ENCODE measurements around the gene ASTN1. TPM values are rescaled to one million over a fixed set of nuclear protein-coding genes. Genes with fewer than 3 reads are reported as not detected.

Gene ASTN1
- total RNA-seq, 2 donors from 2014 or later: not detected

DNA sequence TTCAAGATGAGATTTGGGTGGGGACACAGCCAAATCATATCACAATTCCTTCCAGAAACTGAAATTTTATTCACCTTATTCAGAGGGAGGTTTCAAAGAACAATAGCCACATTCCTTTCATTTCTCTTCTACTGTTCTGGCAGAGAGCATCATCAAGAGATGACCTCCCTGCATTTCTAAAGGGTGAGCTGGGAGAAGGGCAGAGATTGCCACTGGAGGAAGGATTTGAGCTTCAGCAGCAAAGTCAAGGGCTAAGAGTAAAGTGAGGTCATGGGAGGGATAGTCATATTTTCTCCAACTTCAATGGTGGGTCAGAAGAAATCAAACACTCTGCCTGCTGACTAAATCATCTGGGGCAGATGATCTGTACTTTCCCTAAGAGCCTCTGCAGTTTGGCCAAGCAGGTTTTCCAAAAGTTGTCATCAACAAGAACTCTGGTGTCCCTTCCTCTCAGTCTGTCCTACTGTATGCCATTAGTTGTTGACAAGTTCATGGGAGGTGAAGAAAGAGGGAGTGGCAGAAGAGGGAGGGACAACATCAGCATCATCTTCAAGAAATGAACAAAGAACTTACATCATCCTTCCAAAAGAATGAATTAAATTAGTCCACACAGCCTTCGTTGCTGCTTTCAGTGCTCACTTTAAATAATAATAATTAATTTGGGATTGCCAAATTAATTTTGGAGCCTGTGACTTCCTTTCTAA lies 298.3 kb downstream of the ASTN1 start:
- H3K9me3 Mint-ChIP-seq: peaks cover 5% of the 10 kb centered on the region in 2 donors

DNA sequence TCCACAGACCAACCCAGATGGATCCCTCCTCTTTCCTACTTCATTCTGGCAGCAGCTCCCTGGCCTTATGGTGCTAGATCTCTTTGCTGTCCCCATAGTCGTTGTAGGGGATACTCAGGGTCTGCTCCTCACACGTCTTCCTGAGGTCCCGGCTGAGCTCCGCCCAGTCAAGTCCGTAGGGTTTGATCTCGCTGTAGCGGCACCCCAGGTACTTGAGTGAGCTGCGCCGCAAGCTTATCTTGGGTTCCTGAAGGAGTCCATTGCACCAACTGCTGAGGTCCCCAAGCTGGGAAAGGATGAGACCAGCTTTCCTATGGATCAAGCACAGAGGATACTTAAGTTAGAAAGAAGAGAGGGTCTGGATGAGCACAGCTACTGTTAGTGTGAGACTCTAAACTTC lies 300.3 kb downstream of the ASTN1 start:
- H3K9me3 Mint-ChIP-seq: peaks cover 5 to 7% of the 10 kb centered on the region in 2 donors
- no peak overlapping the region for H3K27ac Mint-ChIP-seq
- no peak for DNase-seq (ENCODE audit: low spot score in 2 of 2)
- no peak for ATAC-seq
- no peaks in the 10 kb centered on the region for H3K36me3 Mint-ChIP-seq

More for the DNA sequence above, 298.3 kb downstream of the ASTN1 start:
- DNase-seq (ENCODE audit: low spot score in 2 of 2) (no peak), ATAC-seq (no peak)
- H3K27ac Mint-ChIP-seq: no peak overlapping the region
- H3K36me3 Mint-ChIP-seq: no peaks in the 10 kb centered on the region

DNA sequence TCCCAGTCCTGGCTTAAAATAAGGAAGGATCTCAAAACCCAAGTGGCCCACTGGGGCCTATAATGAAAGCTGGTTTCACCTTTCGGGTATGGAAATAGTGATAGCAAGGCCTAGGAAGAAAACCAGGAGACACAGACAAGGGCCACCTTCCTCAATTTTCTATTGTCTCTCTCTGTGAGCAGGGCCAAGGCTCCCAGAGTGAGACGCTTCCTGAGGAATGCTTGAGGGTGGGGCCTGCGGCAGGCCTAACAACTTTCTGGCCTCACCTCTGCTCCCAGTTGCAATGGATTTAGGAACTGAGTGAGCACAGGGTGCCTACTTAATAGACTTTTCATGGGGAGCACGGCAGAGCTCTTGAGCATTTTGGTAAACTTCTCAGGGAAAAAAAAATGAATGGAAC lies 300.9 kb downstream of the ASTN1 start:
- Mint-ChIP-seq H3K27ac (no peak overlapping the region), H3K36me3 (no peaks in the 10 kb centered on the region), H3K9me3 (peaks cover 5 to 7% of the 10 kb centered on the region in 2 donors)
- DNase-seq (ENCODE audit: low spot score in 2 of 2) (no peak), ATAC-seq (no peak)

DNA sequence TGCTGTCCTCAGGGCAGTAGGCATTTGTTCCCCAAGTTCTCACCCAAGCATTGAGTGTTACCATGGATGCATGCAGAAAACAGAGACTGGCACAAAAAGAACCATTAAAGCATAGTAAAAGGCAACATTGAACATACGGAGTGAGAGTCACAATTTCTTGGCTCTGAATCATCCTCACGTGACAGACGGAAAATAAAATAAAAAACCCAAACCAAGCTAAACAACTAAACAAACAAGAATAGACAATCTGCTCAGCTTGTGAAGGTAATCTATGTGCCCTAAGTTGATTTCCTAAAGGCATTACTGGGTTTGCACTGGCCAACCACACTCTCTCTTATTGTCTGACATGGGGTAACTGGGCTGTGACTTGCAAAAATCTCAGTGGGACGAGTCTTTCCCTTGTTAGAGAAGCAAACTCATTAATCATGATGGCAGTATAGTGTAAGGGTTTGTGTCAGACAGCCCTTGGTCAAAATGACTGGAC lies 306.0 kb downstream of the ASTN1 start:
- no peaks in the 10 kb centered on the region for H3K36me3 Mint-ChIP-seq
- ATAC-seq (no peak), DNase-seq (ENCODE audit: low spot score in 2 of 2) (no peak)
- H3K27ac Mint-ChIP-seq: no peak overlapping the region
- peaks cover 8 to 15% of the 10 kb centered on the region in 2 donors for H3K9me3 Mint-ChIP-seq

DNA sequence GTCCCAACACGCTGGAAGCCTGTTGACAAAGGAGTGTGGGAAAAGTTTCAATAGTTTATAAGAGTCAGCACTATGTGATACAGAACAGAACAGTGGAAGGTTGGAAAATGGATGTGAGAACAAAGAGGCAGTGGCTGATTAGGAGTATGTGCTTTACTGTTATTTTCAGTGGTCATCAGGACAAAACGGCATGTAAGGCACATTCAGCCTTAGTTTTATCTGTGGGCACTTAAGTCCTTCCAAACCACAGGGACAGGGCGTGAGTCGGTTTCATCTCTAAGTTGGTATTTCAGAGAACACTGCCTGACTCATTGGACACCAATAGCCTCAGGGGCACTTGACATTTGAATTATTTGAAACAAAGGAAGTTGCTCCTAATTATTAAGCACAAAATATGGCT lies 306.9 kb downstream of the ASTN1 start:
- no peak for DNase-seq (ENCODE audit: low spot score in 2 of 2)
- no peaks in the 10 kb centered on the region for H3K36me3 Mint-ChIP-seq
- no peak overlapping the region for H3K27ac Mint-ChIP-seq
- no peak for ATAC-seq
- H3K9me3 Mint-ChIP-seq: peaks cover 8 to 15% of the 10 kb centered on the region in 2 donors

DNA sequence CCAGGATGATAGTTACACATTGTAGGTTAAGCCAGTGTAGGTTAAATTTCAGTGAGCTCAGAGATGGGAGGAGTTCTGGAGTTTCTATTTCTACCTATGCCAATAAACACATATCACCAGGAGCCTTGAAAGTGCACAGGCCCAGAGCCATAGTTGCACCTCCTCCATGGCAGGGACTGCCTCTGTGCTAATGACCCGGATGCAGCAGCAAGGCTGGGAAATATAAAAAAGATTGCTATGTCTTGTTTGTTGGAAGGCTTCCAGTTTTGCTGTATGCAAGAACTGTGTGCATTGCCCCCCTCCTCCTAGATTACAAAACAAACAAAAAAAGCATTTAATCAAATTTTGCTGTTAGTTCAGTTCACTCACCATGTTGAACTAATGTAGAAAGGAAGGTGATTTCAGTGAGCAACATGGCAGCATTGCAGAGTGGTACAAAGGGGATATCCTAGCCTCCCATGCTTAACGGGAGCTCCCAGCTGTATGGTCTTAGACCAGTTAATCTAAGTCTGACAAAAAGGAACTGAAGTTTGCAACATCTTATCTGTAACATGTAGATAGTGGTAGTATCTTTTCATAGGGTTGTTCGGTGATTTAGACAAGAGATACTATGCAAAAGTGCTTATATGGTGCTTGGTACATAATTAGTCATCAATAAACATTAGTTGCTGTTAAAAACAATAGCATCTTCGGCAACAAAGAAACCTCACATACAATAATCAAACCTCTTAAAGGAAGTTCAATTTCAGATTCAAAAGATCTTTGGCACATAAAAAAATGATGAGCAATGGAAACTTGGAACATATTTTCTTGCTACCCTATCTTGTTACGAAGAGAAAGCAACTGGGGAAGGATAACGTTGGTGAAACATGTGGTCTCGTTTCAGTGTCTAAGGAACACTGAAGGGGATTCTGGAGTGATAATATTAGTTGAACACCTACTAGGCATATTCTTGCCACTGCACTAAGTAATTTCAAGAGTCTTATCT lies 309.5 kb downstream of the ASTN1 start:
- no peak overlapping the region for H3K27ac Mint-ChIP-seq
- no peaks in the 10 kb centered on the region for H3K36me3 Mint-ChIP-seq
- no peak for DNase-seq (ENCODE audit: low spot score in 2 of 2)
- no peak for ATAC-seq
- peaks cover 8% of the 10 kb centered on the region in 2 donors for H3K9me3 Mint-ChIP-seq

DNA sequence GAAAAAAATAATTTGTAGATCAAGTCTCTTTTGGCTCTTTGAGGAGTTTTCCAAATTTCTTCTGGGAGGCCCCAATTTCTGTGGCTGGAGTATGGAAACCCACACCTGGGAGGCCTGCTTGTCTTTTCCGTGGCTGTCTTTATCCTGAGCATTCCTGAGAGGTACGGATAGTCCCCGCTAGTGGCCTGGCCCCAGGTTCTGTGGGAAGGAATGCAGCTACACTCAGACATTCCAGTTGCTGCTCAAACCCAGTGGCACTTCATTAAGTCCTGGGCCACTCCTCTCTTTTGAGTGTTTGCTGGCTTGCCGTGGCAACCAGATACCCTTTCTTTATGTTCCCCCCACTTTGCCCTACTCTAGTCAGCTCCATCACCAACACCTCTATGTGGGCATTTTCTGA lies 310.4 kb downstream of the ASTN1 start:
- DNase-seq (ENCODE audit: low spot score in 2 of 2) (no peak), ATAC-seq (no peak)
- Mint-ChIP-seq H3K9me3 (peaks cover 8% of the 10 kb centered on the region in 2 donors), H3K36me3 (no peaks in the 10 kb centered on the region), H3K27ac (no peak overlapping the region)

DNA sequence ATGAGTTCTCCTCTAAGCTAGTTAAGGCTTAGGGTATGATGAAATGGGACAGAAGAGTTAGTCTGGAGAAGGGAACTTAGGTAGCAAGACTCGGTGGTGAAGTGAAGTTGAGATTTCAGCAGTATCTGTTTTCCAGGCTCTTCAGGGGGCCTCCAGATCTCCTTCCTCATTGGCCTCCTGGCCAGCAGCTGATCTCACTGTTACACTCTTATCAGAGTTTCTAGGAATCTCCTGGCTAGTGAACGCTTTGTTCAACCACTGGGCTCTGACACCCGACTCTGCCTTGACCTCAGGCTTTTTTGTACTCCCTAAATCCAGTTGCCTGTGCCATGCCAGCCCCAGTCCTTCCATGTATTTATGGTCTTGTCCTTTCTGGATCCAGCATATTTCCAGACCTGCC lies 311.0 kb downstream of the ASTN1 start:
- ATAC-seq (no peak), DNase-seq (ENCODE audit: low spot score in 2 of 2) (no peak)
- Mint-ChIP-seq H3K9me3 (peaks cover 7 to 8% of the 10 kb centered on the region in 2 donors), H3K36me3 (no peaks in the 10 kb centered on the region), H3K27ac (no peak overlapping the region)

DNA sequence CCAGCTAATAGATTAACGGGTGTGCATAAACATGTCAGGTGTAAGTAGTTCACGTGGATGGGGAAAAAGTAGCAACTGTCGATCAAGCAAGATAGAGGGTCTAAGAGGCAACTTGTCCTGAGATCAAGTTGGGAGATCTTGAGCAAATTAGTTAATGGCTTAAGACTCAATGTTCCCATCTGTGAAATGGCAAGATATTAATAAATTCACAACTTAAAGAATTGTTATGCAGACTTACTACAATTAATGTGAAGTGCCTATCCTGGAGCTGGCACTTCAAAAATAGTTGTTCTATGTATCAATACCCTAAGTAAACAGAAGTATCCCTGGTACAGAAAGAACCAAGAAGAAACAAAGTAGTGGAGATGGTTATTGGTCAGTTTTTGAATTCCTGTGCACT lies 312.4 kb downstream of the ASTN1 start:
- Mint-ChIP-seq H3K9me3 (peaks cover 4 to 5% of the 10 kb centered on the region in 2 donors), H3K27ac (no peak overlapping the region), H3K36me3 (no peaks in the 10 kb centered on the region)
- DNase-seq (ENCODE audit: low spot score in 2 of 2) (no peak), ATAC-seq (no peak)

DNA sequence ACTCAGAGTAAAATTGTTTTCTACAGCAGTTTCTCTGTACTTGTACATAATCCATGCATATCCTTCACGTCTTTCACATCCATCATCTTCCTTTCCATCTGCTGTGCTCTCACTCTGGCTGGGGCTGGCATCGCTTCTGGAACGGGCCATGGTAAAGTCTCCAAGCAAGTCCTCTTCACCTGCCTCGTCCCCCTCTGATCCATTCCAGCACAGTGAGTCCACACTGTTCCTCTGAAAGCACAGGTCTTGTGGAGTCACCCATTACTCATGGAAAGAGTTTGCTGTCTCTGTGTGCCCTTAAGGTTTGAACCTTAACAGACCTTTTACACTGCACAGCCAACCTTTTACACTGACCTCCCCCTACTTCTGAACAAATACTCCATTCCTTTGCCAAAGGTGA lies 313.6 kb downstream of the ASTN1 start:
- ATAC-seq (no peak), DNase-seq (ENCODE audit: low spot score in 2 of 2) (no peak)
- Mint-ChIP-seq H3K36me3 (no peaks in the 10 kb centered on the region), H3K27ac (no peak overlapping the region), H3K9me3 (peaks cover 4% of the 10 kb centered on the region in 2 donors)

DNA sequence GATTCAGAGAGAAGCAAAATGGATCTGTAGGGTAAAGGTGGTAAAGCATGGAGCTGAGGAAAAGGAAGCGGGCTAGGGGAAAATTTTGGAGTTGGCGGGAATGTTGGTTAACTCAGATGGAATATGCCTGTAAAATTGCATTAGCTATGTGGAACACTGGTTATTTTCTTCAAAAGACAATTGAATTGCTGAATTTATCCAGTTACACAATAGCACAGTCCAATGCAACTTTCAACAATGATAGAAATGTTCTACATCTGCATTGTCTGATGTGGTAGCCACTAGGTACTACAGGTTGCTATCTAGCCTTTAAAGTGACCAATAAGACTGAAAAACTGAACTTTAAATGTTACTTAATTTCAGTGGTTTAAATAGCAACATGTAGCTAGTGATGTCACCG lies 315.2 kb downstream of the ASTN1 start:
- no peaks in the 10 kb centered on the region for H3K36me3 Mint-ChIP-seq
- DNase-seq (ENCODE audit: low spot score in 2 of 2): no peak
- H3K9me3 Mint-ChIP-seq: peaks cover 0 to under 1% of the 10 kb centered on the region in 2 donors
- H3K27ac Mint-ChIP-seq: no peak overlapping the region
- ATAC-seq: no peak

DNA sequence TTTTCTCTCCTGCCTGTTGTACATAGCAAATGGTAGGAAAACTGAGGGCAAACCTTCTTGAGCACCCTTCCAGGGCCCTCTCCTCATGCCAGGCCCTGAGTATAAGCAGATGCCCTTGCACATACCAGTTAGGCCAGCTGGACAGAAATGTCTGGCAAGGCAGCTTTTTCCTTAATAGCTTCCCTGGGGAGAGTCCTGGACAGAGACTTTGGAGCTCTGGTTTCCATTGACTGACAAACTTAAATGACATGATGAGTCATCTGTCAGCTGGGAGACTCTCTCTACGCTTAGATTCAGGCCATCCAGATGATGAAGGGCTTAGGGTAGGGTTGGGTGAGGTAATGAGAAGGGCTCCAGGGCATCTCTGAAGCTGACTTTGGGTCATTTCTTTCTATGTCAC lies 317.5 kb downstream of the ASTN1 start:
- Mint-ChIP-seq H3K9me3 (no peaks in the 10 kb centered on the region), H3K27ac (no peak overlapping the region), H3K36me3 (no peaks in the 10 kb centered on the region)
- ATAC-seq: no peak
- DNase-seq (ENCODE audit: low spot score in 2 of 2): no peak

DNA sequence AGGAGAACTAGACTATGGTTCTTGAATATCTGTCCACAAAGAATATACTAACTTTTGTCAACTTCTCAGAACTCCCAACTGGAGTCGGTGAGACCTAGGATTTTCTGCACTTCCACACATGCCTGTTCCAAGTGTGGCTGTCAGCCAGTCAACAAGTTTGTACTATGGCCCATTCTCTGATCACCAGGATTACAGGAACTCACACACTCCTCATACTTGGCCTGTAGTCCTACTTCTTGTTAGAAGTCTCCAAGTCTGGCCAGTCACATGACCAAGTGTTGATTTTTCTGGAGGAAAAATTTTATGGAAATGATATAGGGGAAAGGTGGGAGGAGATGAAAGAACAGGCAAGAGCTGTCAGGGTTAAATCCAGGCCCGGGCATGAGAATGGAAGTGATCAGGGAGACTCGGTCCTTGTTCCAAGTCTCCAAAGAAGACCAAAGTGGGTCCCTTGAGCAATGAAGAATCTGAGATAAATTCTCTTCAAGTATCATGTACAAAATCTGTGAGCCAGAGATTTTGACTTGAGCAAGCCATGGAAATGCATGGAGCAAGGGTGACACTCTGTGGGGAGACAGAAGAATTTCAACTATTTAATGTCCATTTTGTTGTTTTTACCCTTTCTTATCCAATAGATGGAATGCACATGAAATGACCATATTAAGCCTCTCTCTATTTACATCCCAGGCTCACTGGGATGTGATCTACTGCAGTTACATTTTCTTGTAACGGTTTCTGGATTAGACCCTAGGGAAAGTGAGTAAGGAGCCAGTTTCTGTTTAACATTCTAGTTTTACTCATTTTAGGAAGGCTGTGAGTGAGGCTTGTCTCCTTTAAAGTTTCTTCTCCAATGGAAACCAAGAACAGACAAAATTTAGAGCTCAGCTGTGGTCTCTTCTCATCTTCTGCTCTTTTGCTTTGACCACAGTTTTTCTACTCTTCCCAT lies 320.9 kb downstream of the ASTN1 start:
- H3K36me3 Mint-ChIP-seq: peaks cover 0 to 2% of the 10 kb centered on the region in 2 donors
- DNase-seq (ENCODE audit: low spot score in 2 of 2) (no peak), ATAC-seq (no peak)
- H3K27ac Mint-ChIP-seq: no peak overlapping the region
- peaks cover 0 to 3% of the 10 kb centered on the region in 2 donors for H3K9me3 Mint-ChIP-seq

DNA sequence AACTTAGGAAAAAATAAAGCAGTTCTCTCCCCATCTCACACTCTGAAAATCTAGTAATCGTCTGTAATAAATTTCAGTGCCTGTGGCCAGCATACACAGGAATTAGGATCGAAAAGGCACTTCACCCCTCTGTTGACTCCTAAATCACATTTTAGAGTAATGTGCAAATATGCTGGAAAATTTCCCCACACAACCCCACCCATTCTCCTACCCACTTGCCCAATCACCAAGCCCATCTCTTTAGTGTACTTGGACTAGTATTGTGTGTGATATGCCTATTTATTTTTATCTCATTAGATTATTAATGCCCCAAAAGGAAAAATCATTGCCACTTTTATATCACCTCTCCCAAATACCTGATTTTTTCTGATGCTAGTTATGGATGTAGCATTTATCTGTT lies 323.3 kb downstream of the ASTN1 start:
- peaks cover 0 to 4% of the 10 kb centered on the region in 2 donors for H3K9me3 Mint-ChIP-seq
- H3K27ac Mint-ChIP-seq: no peak overlapping the region
- no peak for DNase-seq (ENCODE audit: low spot score in 2 of 2)
- no peak for ATAC-seq
- peaks cover 0 to 4% of the 10 kb centered on the region in 2 donors for H3K36me3 Mint-ChIP-seq

DNA sequence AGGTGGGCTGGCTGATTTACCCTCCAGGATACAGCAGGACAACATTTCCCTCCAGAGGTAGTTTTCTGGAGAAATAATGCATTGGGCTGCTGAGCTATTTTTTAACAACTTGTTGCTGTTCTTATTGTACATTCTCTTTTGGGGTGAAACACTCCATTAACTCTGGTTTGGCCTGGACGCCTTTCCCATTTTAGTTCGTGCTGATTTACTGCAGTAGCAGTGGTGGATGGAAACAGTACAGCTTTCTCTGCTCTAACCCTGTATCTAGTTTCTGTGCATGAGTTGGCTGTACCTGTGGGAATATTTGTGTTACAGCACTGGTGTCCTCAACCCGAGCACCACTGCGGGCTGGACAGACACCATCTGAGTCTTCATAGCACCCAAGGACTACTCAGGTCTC lies 325.3 kb downstream of the ASTN1 start:
- Mint-ChIP-seq H3K36me3 (peaks cover 0 to 4% of the 10 kb centered on the region in 2 donors), H3K27ac (no peak overlapping the region), H3K9me3 (peaks cover 0 to 4% of the 10 kb centered on the region in 2 donors)
- ATAC-seq: no peak
- DNase-seq (ENCODE audit: low spot score in 2 of 2): no peak

DNA sequence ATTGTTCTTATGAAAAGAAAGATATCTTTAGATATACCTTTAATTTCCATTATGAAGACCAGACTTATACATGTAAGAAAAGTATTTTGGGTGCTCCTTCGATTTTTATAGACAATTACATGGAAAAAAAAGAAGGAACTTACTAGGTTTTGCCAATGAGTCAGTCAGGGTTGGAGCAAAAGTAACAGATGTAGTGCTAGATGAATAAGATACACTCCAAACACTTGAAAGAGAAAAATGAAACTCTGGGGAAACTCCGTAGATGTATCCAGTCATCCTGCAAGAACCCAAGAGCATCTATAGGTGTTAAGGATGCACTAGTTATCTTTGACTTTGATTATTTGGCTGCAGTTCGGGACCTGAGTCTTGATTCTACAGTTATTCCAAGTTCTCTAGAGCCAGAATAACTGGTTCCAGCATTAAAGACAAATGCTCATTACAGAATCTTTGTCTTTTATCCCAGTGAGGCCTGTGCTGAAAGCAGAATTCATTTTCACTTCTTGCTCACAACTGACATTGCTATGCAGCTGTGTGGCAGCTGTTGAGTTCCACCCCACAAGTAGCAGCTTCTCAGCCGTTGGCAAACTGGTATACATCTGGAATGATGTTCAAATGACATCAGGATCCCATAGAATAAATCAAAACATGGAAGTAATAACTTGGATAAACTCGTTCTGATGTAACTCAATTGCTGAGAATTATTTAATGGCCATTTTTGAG lies 326.1 kb downstream of the ASTN1 start:
- ATAC-seq (no peak), DNase-seq (ENCODE audit: low spot score in 2 of 2) (no peak)
- peaks cover 0 to 4% of the 10 kb centered on the region in 2 donors for H3K36me3 Mint-ChIP-seq
- peaks cover 0 to 4% of the 10 kb centered on the region in 2 donors for H3K9me3 Mint-ChIP-seq
- no peak overlapping the region for H3K27ac Mint-ChIP-seq

Measured in activated naive CD4-positive, alpha-beta T cell treated with anti-CD3 and anti-CD28 coated beads, Interleukin-2, amount 50 U/mL, for 72 hours (primary cell).